GM12801 (cell line): ENCODE results near the gene HAUS8.

Experiments
- TF ChIP-seq, protein P1 (sequence below): IDR thresholded peaks from one replicate; pipeline ENCODE4 v1.5.1; 2011; ENCODE audit warnings: control low read depth; ENCODE audit not compliant: insufficient read length; ENCODE audit errors: extremely low read depth

Gene HAUS8

GRCh38 chr19:17095141-17095919, 20.1 kb upstream of the HAUS8 start:
- TF ChIP-seq, protein P1, sequence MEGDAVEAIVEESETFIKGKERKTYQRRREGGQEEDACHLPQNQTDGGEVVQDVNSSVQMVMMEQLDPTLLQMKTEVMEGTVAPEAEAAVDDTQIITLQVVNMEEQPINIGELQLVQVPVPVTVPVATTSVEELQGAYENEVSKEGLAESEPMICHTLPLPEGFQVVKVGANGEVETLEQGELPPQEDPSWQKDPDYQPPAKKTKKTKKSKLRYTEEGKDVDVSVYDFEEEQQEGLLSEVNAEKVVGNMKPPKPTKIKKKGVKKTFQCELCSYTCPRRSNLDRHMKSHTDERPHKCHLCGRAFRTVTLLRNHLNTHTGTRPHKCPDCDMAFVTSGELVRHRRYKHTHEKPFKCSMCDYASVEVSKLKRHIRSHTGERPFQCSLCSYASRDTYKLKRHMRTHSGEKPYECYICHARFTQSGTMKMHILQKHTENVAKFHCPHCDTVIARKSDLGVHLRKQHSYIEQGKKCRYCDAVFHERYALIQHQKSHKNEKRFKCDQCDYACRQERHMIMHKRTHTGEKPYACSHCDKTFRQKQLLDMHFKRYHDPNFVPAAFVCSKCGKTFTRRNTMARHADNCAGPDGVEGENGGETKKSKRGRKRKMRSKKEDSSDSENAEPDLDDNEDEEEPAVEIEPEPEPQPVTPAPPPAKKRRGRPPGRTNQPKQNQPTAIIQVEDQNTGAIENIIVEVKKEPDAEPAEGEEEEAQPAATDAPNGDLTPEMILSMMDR = no peak

DNA sequence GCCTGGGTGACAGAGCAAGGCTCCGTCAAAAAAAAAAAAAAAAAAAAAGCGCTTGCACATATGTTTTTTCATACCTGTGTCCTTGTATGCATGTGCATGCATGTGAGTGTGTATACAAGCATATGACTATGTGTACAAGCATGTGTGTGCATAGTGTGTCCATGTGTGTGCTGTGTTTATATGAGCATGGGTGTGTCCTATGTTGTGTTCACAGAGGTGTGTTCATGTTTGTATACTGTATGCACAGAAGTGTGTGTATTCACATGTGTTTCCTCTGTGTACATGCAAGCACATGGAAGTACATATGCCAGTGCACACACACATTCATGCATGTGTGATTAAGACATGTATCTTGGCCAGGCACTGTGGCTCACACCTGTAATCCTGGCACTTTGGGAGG, 17.4 kb upstream of the HAUS8 start:
- TF ChIP-seq, protein P1 = no peak

GRCh38 chr19:17091758-17092333, 16.6 kb upstream of the HAUS8 start:
- TF ChIP-seq, protein P1 = no peak

DNA sequence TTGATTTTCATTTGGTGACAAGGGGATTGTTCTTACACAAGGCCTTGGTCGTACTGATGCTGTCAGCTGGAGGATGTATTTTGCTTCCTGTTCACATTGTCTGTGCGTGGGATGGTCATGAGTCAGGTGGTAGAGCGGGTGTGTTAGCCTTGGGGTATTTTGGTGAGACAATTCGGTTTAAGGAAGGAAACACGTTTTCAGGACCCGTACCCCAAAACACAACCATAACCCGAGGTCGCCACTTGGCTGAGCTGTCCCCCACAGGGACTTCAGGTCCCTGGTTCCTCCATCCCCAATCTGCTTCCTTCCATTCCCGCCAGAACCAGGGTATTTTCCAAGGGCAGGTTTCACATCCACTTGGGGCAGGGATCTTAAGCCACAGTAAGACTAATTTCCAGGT, 15.3 kb upstream of the HAUS8 start:
- TF ChIP-seq, protein P1 = no peak

DNA sequence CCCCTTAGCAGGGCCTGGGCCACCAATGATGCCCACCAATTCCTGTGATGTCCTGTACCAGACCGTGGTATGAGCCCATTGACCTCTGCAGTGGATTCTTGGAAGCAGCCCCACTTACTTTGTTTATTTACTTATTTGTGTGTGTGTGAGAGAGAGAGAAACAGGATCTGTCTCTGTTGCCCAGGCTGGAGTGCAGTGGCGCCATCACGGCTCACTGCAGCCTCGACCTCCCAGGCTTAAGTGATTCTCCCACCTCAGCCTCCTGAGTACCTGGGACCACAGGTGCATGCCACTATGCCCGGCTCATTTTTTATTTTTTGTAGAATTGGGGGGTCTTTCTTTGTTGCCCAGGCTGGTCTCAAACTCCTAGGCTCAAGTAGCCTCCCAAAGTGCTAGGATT, 13.3 kb upstream of the HAUS8 start:
- TF ChIP-seq, protein P1 = no peak

- TF ChIP-seq, protein P1 = no peak
Observed at GRCh38 chr19:17086834-17087233, 11.6 kb upstream of the HAUS8 start.

DNA sequence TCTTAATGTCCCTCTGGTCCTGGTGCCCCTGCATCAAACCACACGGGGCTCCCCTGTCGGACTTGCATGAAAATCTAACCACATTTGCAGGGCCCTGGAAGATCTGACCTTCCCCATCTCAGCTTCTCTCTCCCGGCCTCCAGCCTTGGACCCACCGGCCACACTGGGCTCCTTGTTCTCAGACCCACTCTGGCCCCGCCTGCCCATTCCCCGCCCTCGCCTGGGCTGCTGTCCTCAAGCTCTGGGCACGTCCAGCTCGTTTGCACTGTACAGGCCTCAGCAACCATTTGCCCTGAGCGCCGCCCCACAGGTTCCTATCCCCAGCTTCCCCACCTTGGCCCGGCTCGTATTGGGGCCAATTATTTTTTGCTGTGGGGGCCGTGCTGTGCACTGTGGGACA, 10.9 kb upstream of the HAUS8 start:
- TF ChIP-seq, protein P1 = no peak
